Inferior parietal cortex (tissue), 1 donor: ENCODE data around the gene SEC14L5.
A peak's percentile ranks its signal among the peaks of the same experiment; 100 is the strongest.

Experiments
- DNase-seq: peaks from one replicate; pipeline ENCODE4 v3.0.0-alpha.2; 2016; ENCODE audit errors: extremely low spot score

The SEC14L5 gene

DNA sequence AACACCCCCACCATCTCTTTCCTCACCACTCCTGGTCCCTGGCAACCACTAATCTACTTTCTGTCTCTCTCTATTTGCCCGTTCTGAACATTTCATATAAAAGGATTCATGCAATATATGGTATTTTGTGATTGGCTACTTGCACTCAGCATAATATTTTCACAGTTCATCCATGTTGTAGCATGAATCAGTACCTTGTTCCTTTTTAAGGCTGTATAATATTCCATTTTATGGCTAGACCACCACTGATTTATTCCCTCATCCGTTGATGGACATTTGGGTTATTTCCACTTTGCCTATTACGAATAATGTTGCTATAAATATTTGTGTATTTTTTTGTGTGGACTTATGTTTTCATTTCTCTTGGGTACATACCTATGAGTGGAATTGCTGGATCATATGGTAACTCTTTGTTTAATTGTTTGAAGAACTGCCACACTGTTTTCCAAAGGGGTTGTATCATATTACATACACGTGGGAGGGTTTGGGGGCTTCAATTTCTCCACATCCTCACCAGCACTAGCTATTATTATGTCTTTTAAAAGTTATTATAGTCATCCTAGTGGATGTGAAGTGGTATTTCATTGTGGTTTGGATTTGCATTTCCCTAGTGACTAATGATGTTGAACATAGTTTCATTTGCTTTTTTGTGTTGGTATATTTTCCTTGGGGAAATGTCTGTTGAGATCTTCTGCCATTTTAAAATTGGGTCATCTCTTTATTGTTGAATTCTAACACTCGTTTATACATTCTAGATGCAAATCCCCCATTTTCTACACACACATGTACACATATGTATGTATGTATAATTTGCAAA is 26.3 kb downstream of the SEC14L5 start:
- no peak for DNase-seq

DNA sequence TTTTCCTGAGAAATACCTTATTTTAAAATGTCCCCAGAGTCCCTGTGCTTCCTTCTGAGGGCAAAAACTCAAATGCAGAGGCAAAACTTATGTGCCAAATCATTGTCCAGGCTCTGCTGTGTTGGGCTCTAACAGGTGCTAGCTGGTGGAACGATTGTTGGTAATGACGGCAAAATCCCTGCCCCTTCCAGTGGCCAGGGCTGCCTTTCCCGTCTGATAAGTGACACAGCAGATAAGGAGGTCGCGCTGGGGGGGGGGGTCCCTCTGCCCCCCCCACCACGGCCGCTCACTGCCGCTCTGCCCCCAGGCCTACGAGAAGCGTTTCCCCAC is 29.1 kb downstream of the SEC14L5 start:
- no peak for DNase-seq

DNA sequence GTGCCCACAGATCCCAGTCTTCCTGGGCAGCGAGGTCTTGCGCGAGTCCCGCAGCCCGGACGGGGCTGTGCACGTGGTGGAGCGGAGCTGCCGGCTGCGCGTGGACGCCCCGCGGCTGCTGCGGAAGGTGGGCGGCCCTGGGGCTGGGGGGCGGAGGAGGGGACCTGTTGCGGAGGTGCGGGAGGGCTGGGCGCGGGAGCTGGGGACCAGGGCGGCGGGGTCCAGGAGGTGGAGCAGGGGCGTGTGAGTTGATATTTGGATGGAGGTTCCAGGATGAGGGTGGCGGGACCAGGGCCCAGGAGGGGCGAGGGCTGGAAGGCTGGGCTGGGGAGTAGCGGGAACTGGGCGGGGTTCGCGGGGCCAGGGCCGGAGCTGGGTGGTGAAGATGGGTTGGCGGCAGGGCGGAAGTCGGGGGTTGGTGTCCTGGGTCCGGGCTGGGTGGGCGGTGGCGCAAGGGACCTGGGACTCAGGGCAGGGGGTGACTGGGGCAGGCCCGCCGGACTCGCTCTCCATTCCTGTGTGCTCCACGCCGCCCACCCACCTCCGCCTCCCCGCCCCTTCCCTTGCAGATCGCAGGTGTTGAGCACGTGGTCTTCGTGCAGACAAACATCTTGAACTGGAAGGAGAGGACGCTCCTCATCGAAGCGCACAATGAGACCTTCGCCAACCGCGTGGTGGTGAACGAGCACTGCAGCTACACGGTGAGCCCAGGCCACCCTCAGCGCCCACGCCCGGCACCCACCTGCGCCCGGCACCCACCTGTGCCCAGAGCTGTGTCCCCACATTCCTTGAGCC is 29.6 kb downstream of the SEC14L5 start:
- no peak for DNase-seq

DNA sequence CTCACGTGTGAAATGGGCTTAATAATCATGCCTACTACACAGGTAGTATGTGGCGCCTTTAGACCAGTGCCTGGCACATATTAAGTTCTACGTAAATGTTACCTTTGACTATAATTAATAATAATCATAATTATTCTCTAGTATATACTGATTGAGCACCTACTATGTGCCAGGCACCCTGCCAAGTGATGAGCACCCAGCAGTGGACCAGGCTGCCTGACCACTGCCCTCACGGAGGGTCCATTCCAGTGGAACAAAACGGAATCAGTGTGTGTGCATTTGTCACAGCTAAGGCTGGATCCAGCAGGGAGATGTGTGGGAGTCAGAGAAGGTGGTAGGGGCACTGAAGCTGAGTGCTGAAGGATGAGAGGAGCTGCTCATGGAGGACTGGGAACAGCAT is 30.5 kb downstream of the SEC14L5 start:
- DNase-seq = no peak

DNA sequence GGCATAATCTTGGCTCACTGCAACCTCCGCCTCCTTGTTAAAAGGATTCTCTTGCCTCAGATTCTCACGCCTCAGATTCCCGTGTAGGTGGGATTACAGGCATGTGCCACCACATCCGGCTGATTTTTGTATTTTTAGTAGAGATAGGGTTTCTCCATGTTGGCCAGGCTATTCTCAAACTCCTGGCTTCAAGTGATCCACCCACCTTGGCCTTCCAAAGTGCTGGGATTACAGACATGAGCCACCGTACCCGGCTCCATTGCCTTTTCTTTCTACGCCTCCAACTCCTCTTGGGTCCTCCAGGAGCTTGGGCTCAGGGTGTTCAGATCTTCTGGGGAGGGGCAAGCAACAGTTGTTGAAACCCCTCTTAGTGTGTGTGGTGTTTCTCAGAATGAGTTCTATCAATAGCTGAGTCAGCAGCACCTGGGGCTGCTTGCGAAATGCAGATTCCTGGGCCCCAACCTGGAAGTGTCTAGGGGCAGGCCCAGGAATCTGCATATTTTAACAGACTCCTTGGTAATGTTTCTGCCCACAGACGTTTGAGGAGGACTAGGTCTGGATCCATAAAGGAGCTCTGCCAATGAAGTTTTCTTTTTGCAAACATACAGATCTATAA is 31.4 kb downstream of the SEC14L5 start:
- no peak for DNase-seq

DNA sequence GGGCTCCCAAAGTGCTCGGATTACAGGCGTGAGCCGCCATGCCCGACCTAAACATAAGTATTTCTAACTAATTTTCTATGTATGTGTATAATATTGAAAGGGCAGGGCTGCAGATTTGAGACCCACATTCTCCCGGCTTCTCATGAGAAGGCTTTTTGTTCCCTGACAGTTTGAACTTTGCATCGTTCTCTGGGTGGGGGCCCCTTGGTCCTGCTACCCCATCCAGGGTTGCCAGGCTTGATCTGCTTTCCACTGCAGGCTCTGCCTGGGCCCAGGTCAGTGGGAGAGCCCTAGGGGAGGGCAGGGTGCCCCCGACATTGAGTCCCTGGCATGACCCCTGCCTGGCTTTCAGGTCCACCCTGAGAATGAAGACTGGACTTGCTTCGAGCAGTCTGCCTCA is 32.3 kb downstream of the SEC14L5 start:
- no peak for DNase-seq

DNA sequence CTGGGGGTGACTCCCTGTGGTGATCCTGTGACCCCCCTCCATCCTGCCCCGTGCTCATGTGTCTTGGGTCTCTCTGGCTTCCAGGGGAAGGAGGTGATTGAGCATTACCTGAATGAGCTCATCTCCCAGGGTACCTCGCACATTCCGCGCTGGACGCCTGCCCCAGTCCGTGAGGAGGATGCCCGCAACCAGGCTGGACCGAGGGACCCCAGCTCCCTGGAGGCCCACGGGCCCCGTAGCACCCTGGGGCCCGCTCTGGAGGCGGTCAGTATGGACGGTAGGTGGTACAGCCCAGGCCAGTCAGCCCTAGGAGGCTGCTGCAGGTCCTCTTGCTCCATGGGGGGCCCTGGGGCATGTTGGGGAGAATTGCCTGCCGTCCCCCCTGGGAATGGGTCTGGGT is 33.6 kb downstream of the SEC14L5 start:
- no peak for DNase-seq

DNA sequence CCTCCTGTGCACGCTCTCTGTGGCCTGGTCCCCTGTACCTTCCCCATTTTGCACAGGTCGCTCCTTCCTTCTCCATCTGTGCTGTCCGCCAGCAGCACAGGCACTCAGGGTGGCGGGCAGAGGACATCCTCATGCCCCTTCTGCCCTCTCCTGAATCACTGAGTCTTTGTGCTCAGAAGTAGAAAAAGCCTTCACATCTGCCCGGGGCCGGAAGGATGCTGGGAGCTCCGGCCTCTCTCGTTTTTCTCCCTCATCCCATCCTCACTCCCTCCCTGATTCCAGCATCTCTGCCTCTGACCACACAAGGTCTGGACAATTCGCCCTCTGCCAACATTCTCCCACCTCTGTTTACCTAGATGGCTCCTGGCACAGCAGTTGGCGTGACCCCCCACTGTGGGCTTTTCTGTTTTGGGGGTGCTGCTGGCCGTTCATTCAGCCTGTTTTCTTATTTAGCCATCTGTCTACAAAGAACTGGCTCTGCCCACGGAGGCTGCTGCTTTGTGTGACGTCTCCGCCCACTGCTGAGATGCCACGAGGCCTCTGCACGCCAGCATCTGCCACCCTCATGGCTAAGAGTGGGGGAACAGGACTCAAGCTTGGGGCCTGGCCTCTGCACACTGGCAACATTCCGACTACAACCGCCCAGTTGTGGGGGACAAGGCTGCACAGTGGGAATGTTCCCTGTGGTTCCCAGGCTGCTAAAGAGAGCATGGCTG is 36.7 kb downstream of the SEC14L5 start:
- DNase-seq = peak; percentile 67

DNA sequence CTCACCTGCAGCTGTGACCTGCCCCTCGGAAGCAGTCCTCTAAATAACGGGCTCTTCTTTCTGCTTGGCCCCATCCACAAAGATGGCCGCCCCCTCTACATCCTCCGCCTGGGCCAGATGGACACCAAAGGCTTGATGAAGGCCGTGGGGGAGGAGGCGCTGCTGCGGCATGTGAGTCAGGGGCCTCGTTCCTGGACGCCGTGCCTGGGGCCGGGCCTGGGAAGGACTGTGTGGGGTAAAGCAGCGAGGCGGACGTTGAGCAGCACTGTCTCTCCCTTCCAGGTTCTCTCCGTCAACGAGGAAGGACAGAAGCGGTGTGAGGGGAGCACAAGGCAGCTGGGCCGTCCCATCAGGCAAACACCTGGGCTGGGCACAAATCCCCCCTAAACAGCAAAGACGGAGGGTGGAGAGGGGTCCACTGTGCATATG is 42.5 kb downstream of the SEC14L5 start:
- DNase-seq = no peak

DNA sequence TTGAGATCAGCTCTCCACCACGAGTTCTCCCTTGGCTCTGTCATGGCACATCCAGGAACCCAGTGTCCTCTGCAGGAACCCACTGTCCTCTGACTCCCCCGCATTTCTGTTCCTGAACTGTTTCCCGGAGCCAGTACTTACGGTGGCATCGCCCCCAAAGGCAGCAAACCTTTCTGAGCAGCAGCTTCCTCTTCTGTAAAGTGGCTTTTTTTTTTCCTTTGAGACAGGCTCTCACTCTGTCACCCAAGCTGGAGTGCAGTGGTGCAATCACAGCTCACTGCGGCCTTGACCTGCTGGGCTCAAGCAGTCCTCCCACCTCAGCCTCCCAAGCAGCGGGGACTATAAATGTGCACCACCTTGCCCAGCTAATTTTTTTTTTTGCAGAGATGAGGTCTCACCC is 43.4 kb downstream of the SEC14L5 start:
- DNase-seq = peak; percentile 39

DNA sequence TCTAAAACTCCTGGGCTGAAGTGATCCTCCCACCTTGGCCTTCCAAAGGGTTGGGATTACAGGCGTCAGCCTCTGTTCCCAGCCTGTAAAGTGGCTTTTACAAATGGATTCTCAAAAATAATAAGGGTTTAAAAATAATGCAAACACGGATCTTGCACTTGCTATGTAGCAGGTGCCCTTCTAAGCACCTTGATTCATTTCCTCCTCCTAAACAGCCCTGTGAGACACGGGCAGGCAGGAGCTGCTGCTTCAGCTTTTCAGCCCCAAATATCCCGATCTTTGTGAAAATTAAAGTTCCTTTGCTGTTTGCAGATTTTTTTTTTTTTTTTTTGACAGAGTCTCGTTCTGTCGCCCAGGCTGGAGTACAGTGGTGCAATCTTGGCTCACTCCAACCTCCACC is 43.9 kb downstream of the SEC14L5 start:
- DNase-seq = no peak

DNA sequence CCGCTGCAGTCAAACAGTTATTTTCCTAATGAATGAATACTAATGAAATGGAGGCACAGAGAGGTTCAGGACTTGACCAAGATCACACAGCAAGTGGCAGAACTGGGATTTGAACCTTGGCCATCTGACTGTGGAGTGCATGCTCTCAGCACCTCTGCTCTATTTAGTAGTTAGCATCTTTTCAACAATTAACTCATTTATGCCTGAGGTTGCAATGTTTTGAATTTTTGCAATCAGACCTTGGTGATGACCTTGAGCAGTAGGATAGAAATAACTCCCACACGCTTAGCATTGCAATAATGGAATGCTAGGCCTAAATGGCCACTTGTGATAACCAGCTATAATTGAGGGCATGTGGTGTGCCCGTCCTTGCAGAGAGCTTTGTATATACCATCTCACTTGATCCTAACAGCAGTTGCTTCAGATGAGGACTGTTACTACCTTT is 44.6 kb downstream of the SEC14L5 start:
- DNase-seq = no peak

DNA sequence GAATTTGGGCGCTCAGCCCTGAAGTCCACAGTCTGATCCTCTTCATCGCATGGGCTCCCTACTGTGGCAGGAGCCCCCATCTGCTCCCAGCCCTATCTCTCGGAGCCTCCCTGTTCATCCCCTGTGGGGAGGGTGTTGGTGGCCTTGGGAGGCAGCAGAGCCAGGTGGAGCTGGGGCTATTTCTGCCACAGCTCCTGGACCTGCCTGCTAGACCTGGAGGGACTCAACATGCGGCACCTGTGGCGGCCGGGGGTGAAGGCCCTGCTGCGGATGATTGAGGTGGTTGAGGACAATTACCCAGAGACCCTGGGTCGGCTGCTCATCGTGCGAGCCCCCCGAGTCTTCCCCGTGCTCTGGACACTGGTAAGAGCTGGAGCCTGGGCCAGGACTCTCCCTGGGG is 45.1 kb downstream of the SEC14L5 start:
- no peak for DNase-seq

DNA sequence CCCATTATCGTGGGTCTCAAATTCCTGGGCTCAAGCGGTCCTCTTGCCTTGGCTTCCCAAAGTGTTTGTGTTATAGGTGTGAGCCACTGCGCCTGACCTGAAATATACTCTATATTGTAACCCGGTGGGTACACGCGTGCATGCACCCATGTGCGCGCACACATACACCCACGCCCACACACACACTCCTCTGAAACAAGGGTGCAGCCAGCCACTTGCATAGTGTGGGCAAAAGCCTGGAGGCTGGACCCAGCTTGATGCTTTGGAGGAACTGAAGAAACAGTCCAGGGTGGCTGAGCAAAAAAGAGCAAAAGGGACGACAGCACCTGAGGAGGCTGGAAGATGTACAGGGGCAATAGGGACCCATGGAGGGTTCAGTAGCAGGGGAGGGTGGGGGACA is 45.7 kb downstream of the SEC14L5 start:
- DNase-seq = no peak

DNA sequence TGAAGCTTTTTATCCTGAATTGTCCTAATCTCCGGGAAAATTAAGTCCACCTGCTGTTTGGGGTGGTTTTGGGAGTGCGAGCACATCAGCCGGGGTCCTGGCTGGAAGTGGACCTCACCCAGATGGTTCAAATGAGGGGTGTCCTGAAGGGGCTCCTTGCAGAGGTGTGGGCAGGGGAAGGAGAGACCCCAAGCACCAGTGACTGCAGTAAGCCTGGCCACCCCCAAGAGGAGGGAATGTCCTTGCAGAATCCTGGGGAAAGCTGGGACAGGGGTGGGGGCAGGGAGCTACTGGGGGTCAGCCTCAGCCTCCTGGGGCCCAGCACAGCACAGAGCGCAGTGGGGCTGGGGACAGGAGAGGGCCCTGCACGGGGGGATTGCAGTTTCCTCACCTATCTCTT is 46.2 kb downstream of the SEC14L5 start:
- no peak for DNase-seq

DNA sequence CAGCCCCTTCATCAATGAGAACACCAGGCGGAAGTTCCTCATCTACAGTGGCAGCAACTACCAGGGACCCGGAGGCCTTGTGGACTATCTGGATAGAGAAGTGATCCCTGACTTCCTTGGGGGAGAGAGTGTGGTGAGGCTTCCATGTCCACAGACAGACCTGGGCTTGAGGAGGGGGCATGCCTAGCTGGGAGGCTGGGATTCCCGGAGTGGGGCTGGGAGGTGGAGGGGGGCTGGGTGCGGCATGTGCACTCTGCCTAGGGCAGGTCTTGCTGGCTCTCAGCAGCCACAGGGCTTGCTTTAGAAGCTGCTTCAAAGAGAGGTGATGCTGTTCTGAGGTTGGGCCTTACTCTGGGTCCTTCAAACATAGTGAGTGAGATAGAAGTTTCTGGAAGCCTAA is 47.8 kb downstream of the SEC14L5 start:
- no peak for DNase-seq

DNA sequence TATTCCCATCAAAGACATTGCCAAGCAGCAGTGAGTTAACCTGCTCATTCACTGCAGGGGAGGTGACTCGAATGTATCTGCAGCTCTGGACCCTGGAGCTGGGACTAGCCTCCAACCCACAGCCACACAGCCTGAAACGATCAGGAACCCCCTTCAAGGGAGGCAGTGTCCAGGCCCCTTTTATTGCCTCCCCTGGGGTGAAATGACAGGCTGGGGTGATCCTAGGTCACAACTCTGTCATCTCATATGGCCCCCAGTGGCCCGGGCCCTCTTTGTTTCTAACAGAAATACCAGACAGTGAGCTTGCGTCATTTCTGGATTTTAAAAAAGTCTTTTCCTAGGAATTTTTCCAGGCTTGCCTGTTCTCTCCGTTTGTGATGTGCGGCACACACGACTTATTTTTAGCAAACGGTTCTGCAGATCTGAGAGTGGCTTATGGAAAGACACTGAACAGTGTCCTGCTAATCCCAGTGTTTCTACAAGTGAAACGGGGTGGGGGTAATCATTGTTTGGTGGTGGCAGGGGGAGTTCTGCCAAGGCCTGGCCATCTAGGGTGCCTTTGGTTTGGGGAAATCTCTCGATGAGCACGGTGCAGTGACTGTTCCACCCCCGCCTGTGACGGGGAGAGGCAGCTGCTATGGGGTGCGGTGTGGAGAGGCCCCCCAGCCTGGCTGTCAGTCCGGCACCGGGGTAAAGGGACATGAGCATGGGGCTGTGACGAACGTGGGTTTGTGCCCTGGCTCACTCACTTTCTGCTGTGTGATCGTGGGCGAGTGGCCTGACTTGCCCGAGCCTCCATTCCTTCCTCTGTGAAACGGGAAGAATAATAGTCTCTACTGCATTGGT is 48.4 kb downstream of the SEC14L5 start:
- DNase-seq = peak; percentile 63

DNA sequence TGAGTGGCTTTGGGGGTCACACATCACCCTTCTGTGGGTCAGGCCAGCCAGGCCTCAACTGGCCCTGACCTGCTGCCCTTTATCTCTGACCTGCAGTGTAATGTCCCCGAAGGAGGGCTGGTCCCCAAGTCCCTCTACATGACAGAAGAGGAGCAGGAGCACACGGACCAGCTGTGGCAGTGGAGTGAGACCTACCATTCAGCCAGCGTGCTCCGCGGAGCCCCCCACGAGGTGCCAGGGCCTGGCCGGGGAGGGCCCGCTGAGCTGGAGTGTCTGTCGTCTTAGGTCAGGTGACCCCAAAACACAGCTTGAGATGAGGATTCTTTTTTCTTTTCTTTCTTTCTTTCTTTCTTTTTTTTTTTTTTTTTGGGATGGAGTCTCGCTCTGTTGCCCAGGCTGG is 49.1 kb downstream of the SEC14L5 start:
- no peak for DNase-seq

DNA sequence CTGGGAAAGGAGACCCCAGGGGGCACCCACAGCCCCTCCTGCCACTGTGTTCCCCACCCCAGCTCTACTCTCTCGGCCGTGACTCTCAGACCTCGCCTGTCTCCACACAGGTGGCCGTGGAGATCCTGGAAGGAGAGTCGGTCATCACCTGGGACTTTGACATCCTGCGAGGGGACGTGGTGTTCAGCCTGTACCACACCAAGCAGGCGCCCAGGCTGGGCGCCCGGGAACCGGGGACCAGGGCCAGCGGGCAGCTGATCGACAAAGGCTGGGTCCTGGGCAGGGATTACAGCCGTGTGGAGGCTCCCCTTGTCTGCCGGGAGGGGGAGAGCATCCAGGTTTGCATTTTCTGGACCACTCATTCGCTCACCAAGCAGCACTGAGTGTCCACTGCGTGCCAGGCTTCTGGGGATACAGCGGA is 50.2 kb downstream of the SEC14L5 start:
- no peak for DNase-seq

DNA sequence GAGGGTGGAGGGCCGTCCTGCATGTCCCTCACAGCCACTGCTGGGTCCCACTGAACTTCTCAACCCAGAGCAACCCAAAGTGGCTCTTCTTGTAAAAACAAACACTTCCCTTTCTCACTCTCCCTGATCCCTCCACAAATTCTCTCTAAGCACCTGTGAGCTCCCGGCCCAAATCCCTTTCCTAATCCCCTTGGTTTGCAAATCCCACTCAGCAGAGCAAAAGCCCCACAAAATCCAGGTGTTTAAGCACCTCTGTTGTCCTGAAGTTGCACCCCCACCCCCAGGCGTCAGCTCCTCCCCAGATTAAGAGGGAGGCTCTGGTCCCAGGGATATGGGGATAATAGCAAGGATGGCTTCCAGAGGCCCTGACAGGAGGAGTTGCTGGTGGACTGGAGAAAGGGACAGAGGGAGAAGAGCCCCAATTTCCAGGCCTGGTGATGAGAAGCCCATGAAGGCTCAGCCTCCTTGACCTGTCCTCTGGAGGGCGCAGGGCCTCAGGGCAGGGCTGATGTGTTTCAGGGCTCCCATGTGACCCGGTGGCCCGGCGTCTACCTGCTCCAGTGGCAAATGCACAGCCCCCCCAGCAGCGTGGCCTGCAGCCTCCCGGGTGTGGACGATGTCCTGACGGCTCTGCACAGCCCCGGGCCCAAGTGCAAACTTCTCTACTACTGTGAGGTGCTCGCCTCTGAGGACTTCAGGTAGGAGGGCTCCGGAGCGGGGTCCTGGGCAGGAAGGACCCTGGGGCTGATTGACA is 52.6 kb downstream of the SEC14L5 start:
- no peak for DNase-seq
